B cell (primary cell): ENCODE results near the gene BCL2L1. TPM values are rescaled to one million over a fixed set of nuclear protein-coding genes. Genes with fewer than 3 reads are reported as not detected.

Experiments
- ATAC-seq: fragments of 200-7000 bp; cut with Tn5 transposase; one replicate; pipeline ENCODE4 v1.10.0; 2021; ENCODE audit warnings: low read depth, mild to moderate bottlenecking, moderate number of reproducible peaks, moderate library complexity
- CTCF ChIA-PET: fragments of 350-600 bp; sonication (Branson Sonifier 250); formaldehyde crosslinking; loops from one replicate; lab custom pipeline; 2021; ENCODE audit warnings: antibody characterized with exemption, inconsistent platforms; lab: Charles Lee
- POLR2A ChIA-PET: fragments of 350-600 bp; sonication (Branson Sonifier 250); formaldehyde crosslinking; loops from one replicate; lab custom pipeline; 2021; ENCODE audit warnings: antibody characterized with exemption; lab: Charles Lee
- DNase-seq: peaks from one replicate; pipeline ENCODE4 v3.0.0; 2013
- H2AFZ ChIP-seq: 2 replicates; pipeline ENCODE4 v1.6.1; 2012; ENCODE audit warnings: mild to moderate bottlenecking, low read depth, low read length; ENCODE audit not compliant: insufficient read depth, poor library complexity, severe bottlenecking
- H3K27ac ChIP-seq, 2 donors: 1 replicate in 1 of 2; 2 replicates in 1 of 2; pipeline ENCODE4 v1.5.1; 2012 to 2013; ENCODE audit warnings: low read length in 2 of 2, mild to moderate bottlenecking in 2 of 2, moderate library complexity in 1 of 2
- H3K27me3 ChIP-seq, 4 experiments: fragments of 200-600 bp in 1 of 4; sonication (generic) in 1 of 4; replicated peaks in 1 of 4; 1 replicate in 2 of 4; 2 replicates in 2 of 4; pipeline versions ENCODE4 v1.6.1 to v1.7.0; 2013 to 2016; ENCODE audit warnings: low read length in 3 of 4, mild to moderate bottlenecking in 2 of 4, mixed read lengths in 1 of 4, moderate library complexity in 1 of 4; ENCODE audit not compliant: insufficient read depth in 4 of 4, control insufficient read depth in 3 of 4; ENCODE audit errors: control extremely low read depth in 1 of 4
- H3K36me3 ChIP-seq, 2 experiments: replicated peaks in 1 of 2; 1 replicate in 1 of 2; 2 replicates in 1 of 2; pipeline versions ENCODE4 v1.6.1 to v1.7.1; 2013; ENCODE audit warnings: low read length in 1 of 2; ENCODE audit not compliant: insufficient read depth in 2 of 2, control insufficient read depth in 1 of 2; ENCODE audit errors: control extremely low read depth in 1 of 2, extremely low read depth in 1 of 2
- H3K4me1 ChIP-seq, 2 donors: fragments of 200-600 bp in 1 of 2; sonication (generic) in 1 of 2; 1 replicate in 1 of 2; 2 replicates in 1 of 2; pipeline versions ENCODE4 v1.5.1 to v1.6.1; 2013 to 2017; ENCODE audit warnings: low read length in 2 of 2; ENCODE audit not compliant: control insufficient read depth in 2 of 2, insufficient read depth in 2 of 2
- H3K4me2 ChIP-seq: replicated peaks from 2 replicates; pipeline ENCODE3; 2012; ENCODE audit warnings: mild to moderate bottlenecking, low read depth, low read length; ENCODE audit not compliant: poor library complexity, severe bottlenecking
- H3K4me3 ChIP-seq, 5 experiments: fragments of 200-600 bp in 1 of 5; sonication (generic) in 1 of 5; 1 replicate in 3 of 5; 2 replicates in 2 of 5; pipeline versions ENCODE4 v1.5.1 to v1.7.0; 2011 to 2016; ENCODE audit warnings: low read length in 4 of 5, mild to moderate bottlenecking in 4 of 5, low read depth in 2 of 5, control low read depth in 1 of 5, moderate library complexity in 1 of 5; ENCODE audit not compliant: insufficient read depth in 1 of 5; ENCODE audit errors: control extremely low read depth in 1 of 5, extremely low read depth in 1 of 5
- H3K79me2 ChIP-seq: fragments of 200-600 bp; sonication (generic); one replicate; pipeline ENCODE4 v1.6.0; 2016; ENCODE audit warnings: low read length; ENCODE audit not compliant: control insufficient read depth, insufficient read depth
- H3K9ac ChIP-seq: fragments of 200-600 bp; sonication (generic); 2 replicates; pipeline ENCODE4 v1.6.1; 2017; ENCODE audit warnings: mild to moderate bottlenecking, low read length, moderate library complexity
- H3K9me3 ChIP-seq, 3 donors: one replicate each; pipeline versions ENCODE4 v1.6.1 to v1.7.1; 2013; ENCODE audit warnings: low read length in 2 of 3; ENCODE audit not compliant: control insufficient read depth in 2 of 3, insufficient read depth in 1 of 3; ENCODE audit errors: control extremely low read depth in 1 of 3
- H4K20me1 ChIP-seq: 2 replicates; pipeline ENCODE4 v1.6.0; 2012; ENCODE audit warnings: mild to moderate bottlenecking, low read length; ENCODE audit not compliant: insufficient read depth, control insufficient read depth, poor library complexity, severe bottlenecking
- H3K27ac Mint-ChIP-seq: one replicate; pipeline ENCODE4 v1.8.0; 2021; ENCODE audit warnings: mixed read lengths
- H3K27me3 Mint-ChIP-seq: one replicate; pipeline ENCODE4 v1.8.0; 2021; ENCODE audit warnings: mixed read lengths
- H3K4me1 Mint-ChIP-seq: one replicate; pipeline ENCODE4 v1.8.0; 2021; ENCODE audit warnings: mixed read lengths
- H3K4me3 Mint-ChIP-seq: one replicate; pipeline ENCODE4 v1.8.0; 2021; ENCODE audit warnings: mixed read lengths
- H3K9me3 Mint-ChIP-seq: one replicate; pipeline ENCODE4 v1.8.0; 2022; ENCODE audit warnings: mixed read lengths; ENCODE audit not compliant: insufficient read depth
- CTCF ChIP-seq: fragments of 200-600 bp; IDR thresholded peaks from one replicate; pipeline ENCODE4 v1.8.0; 2022; ENCODE audit warnings: antibody characterized with exemption, mild to moderate bottlenecking
- EZH2 ChIP-seq: IDR thresholded peaks from 2 replicates; pipeline ENCODE4 v1.6.1; 2012; ENCODE audit warnings: borderline replicate concordance, low read depth, mild to moderate bottlenecking, moderate library complexity, low read length; ENCODE audit not compliant: insufficient read depth, poor library complexity, severe bottlenecking
- WGBS: methylation state at CpG from one replicate; pipeline ENCODE4 v1.1.5; 2013; ENCODE audit warnings: missing lambda C conversion rate; ENCODE audit not compliant: insufficient coverage; 5-methylcytosine and 5-hydroxymethylcytosine counted together
- intact Hi-C: fragments of 100-400 bp; cut with micrococcal nuclease; formaldehyde crosslinking; loops from one replicate; pipeline ENCODE4 v1.10.0; 2022
- polyA plus RNA-seq: library from polyadenylated mRNA; depleted of rRNA; stranded (reverse); fragments of >200 nt; gene quantifications from 2 replicates; pipeline ENCODE4 v1.2.3, GENCODE V29; 2012
- total RNA-seq, 2 donors: library from RNA; stranded (reverse); fragments of 120-200 nt in 1 of 2; gene quantifications; 1 replicate in 1 of 2; 2 replicates in 1 of 2; pipeline versions ENCODE4 v1.2.3 to v1.2.4, GENCODE V29; 2013 to 2022

Gene BCL2L1
- total and polyA plus RNA-seq, 2 donors (not counting 1 experiment from before 2014, with no cell fraction given): 10.1 to 33.0 TPM

GRCh38 chr20:31698803-31699718 lies 23.6 kb downstream of the BCL2L1 start:
- Histone ChIP-seq H3K79me2 (peaks cover 39% of the 10 kb centered on the region), H3K4me2 (no peak overlapping the region), H3K36me3 (peaks cover 5 to 14% of the 10 kb centered on the region in 2 experiments), H3K4me1 (peaks cover 10 to 13% of the 10 kb centered on the region in 2 donors), H3K9me3 (no peaks in the 10 kb centered on the region), H3K27ac (peak overlapping the region; percentile 9 to 22), H3K27me3 (no peaks in the 10 kb centered on the region), H4K20me1 (no peaks in the 10 kb centered on the region), H2AFZ (no peak overlapping the region), H3K9ac (no peak overlapping the region), H3K4me3 (no peak overlapping the region)
- ChIA-PET POLR2A (no interaction called here), CTCF (interaction anchor here (1.5 to 2.6 kb wide), 3 partner anchors 14 to 37 kb away, joined by 8 to 12 read pairs (median 10); partner anchors contain the start of gene BCL2L1)
- ATAC-seq (peak; percentile 53), DNase-seq (peak; percentile 36)
- WGBS: 57% methylated on average over 3 of the region's 6 CpGs
- Mint-ChIP-seq H3K27ac (no peak overlapping the region), H3K4me3 (peak overlapping the region; percentile 7), H3K4me1 (peaks cover 30% of the 10 kb centered on the region), H3K27me3 (no peaks in the 10 kb centered on the region), H3K9me3 (no peaks in the 10 kb centered on the region)
- intact Hi-C loops: no loop called here
- TF ChIP-seq CTCF: no peak
- no peak for TF ChIP-seq EZH2
